Hematopoietic multipotent progenitor cell treated with erythropoietin and hydrocortisone succinate and interleukin-3 and kit ligand, for 8 days (in vitro differentiated cells): ENCODE results near the gene GLDC.
"Not testable (repeated sequence)": the region's sequence is repeated elsewhere in the genome, so short reads cannot be mapped to it uniquely, and the experiment has no call there.

Experiments used
- DNase-seq: peaks from one replicate; pipeline ENCODE4 v3.0.0-alpha.2; 2015

The GLDC gene

GRCh38 chr9:6645355-6646292, at the start of gene GLDC:
Gene GLDC, minus strand, starts transcription at chr9:6645729. Its CDS starts 230 bp downstream, at chr9:6645499.
- peak; percentile 27 for DNase-seq

DNA sequence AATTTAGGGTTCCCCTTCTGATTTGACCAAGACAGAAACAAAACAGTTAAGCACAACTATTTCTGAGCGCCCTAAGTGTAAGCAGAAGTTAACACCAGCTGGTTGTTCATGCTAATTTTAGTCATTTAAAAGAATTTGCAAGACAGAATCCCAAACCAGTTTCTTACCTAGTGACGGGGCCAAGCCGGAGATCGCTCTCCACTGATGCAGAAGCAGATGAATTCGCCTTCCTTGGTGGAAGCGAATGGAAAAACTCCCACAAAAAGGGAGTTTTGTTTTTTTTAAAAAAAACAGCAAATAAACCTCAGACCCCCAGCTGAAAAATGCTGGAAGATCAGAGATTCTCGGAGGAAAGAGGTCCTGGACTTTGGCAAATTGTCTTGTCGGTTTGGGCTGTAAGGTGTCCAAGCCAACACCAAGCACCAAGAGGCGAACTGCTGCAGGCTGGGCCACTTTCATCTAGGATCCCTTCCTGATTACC, 47.4 kb upstream of the GLDC start:
- no peak for DNase-seq

DNA sequence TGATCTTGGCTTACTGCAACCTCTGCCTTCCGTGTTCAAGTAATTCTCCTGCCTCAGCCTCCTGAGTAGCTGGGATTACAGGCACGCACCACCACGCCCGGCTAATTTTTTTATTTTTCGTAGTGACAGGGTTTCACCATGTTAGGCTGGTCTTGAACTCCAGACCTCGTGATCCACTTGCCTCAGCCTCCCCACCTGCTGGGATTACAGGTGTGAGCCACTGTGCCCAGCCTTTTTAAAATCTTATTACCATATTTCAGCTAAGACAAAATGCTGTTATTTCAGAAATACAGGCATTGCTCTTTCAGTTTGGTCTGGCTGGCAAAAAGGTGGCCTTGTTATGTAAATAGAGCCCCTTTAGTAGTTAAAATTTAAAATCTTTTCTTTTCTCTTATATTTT, 46.9 kb upstream of the GLDC start:
- no peak for DNase-seq

- DNase-seq = not testable (repeated sequence)
Measured at GRCh38 chr9:6690675-6691070, 45.1 kb upstream of the GLDC start.

- DNase-seq = no peak
Measured at GRCh38 chr9:6689893-6690674, 44.6 kb upstream of the GLDC start.

DNA sequence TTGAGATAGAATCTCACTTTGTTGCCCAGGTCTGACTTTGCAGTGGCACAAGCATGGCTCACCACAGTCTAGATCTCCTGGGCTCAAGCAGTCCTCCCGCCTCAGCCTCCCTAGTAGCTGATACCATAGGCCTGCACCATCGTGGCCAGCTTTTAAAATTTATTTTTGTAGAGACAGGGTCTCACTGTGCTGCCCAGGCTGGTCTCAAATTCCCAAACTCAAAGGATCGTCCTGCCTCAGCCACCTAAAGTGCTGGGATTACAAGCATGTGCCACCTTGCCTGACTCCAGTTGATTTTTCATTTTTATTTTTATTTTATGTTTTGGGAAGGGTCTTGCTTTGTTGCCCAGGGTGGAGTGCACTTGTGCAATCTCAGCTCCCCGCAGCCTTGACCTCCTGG, 41.7 kb upstream of the GLDC start:
- DNase-seq = no peak

GRCh38 chr9:6686396-6686795, 40.9 kb upstream of the GLDC start:
- DNase-seq = peak; percentile 45

GRCh38 chr9:6681957-6682501, 36.5 kb upstream of the GLDC start:
- DNase-seq = no peak

DNA sequence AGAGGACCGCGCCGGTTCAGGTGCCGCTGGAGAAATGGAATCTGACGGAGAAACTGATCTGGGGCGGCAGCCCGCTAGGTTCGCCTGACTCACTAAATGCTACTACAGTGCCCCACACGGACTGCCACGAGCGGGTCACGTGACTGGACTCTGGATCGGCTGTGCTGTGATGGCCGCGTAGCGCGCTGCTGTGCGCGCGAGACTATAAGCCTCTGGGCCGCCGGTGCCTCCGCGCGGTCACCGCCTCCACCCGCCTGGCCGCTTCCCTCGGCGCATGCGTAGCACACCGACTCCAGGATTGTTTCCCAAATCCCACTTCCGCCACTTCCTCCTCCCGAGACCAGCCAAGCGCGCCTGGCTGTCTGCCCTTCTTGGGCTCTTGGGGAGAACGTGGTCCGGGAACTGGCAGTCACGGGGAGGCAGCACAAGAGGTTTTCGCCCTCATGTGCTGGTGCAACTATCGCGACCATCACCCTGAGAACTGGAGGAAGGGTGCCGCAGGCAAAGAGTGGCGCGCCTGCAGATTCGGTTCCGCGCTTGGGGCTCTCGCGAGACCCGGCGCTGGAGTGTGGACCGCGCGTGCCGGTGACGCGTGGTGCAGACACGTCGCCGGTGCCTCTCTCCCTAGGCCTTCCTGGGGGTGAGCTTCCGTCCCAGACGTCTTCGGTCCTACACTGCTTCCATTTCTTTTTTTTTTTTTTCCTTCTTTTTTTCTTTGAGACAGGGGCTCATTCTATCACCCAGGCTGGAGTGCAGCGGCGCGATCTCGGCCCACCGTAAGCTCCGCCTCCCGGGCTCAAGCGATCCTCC, 35.8 kb upstream of the GLDC start:
- DNase-seq = peak; percentile 97

DNA sequence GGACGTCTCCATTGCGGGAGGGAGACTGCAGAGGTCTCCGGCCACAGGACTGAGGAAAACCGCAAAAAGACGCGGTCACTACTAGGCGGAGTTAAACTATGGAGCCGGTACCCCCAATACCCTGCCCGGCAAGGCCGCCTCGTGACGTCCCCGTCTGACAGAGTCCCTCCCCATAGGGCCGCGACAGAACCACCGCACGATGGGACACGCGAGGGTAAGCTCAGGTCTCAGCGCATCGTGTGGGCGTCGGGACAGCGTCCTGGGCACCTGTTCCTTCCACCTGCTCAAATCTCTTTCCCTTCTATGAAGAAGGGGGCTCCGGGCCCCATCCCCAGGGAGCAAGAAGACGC, 35.2 kb upstream of the GLDC start:
- DNase-seq = peak; percentile 83

GRCh38 chr9:6677803-6678202, 32.3 kb upstream of the GLDC start:
- no peak for DNase-seq

DNA sequence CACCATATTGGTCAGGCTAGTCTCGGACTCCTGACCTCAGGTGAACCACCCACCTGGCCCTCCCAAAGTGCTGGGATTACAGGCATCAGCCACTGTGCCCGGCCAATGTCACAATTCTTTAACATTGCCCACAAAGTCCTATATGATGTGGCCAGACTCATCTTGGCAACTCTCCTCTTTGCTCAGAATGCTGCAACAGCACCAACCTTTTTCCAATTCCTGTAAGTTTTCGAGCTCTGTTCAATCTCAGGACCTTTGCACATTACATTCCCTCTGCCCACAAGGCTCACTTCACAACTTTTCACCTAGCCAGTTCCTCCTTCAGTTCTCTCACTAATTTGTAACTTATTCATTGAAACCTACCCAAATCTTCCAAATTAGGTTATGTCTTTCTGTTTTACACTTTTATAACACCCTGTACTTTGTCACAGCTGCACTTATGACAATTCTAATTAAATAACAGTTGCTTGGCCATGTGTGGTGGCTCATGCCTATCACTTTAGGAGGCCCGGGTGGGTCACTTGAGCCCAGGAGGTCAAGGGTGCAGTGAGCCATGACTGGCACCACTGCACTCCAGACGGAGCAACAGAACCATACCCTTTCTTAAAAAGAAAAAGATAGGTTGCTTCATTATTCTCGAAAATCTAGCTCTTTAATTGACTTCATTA, 30.9 kb upstream of the GLDC start:
- DNase-seq = no peak

DNA sequence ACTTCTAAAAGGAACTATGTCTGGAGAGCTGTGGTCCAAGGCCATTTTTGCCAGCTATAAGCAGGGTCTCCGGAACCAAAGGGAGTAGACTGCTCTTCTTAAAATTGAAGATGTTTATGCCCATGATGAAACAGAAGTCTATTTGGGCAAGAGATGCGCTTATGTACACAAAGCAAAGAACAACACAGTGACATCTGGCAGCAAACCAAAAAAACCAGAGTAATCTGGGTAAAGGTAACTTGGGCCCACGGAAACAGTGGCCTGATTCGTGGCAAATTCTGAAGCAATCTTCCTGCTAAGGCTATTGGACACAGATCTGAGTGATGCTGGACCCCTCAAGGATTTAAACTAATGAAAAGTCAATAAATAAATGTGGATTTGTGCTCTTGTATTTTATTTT, 29.7 kb upstream of the GLDC start:
- no peak for DNase-seq

- no peak for DNase-seq
Measured at GRCh38 chr9:6673326-6674025, 27.9 kb upstream of the GLDC start.

DNA sequence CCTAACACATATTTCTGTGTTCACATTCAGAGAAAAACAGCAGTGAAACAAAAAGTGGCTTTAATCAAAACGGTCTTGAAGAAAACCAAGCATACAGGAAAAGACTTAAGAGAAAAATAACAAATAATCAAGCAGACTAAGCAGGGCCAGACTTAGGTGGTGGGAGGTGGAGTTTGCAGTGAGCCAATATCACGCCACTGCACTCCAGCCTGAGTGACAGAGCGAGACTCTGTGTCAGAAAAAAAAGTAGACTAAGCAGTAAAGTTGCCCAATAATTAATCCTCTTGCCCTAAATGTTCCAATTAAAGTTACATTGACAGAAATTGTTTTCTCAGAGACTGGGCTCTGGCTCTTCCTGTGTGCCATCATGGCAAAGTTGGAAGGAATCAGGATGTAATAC, 26.6 kb upstream of the GLDC start:
- peak; percentile 43 for DNase-seq

DNA sequence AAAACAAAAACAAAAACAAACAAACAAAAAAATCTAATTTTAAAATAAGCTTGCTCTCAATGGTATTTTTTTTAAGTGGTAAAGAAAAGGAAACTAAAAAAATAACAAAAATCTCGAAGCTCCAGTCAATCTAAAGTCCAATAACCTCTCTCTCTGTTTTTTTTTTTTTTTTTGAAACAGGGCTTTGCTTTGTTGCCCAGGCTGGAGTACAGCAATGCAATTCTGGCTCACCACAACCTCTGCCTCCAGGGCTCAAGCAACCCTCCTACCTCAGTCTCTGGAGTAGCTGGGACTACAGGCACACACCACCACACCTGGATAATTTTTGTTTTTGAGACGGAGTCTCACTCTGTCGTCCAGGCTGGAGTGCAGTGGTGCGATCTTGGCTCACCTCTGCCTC, 25.9 kb upstream of the GLDC start:
- DNase-seq = no peak

- DNase-seq = no peak
Measured at GRCh38 chr9:6669881-6670280, 24.4 kb upstream of the GLDC start.

DNA sequence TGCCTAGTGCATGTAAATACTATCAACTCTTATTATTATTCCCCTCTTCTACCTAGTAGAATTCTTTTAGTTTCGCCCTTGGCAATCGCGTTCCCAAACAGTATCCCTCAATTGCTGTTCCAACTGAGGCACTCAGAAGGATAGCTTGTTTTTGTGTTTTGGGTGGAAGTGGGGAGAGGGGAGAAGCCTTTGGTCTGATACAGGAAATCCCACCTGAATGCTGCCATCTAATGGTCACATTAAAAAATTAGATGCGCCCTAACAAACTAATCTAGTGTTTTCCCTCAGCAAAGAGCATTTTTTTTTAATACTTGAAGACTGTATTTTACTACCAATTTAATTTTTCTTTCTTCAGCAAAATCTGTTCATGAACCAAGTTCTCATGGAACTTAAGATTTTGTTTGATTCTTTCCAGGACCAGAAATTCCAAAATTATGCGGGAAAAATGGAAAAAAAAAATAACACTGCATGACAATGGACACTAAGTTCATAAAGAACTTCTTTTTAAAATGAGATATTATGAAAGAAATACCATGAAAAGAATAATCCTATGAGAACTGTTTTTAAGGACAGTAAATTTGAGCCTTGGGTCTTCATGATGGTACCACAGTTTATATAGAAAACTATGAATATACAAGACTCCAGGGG, 22.2 kb upstream of the GLDC start:
- peak; percentile 60 for DNase-seq

- DNase-seq = no peak
Measured at GRCh38 chr9:6667080-6667479, 21.6 kb upstream of the GLDC start.

DNA sequence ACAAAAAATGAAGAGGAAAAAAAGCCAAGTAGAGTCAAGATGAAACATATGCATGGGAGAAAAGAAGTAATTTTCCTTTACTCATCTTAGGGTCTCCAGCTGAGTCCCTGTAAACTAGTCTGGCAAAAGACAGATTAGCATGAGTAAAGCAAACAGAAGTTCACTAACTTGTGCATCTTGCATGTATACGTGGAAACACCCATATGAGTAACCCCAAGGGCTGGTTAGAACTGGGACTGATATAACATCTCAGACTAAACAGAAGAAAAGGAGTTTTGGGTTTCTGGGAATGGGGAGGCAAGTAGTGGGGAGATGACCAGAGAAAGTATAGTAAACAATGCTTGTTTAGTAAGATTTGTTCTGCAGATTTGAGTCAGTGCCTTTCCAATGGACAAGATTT, 20.1 kb upstream of the GLDC start:
- DNase-seq = no peak

- DNase-seq = no peak
Measured at GRCh38 chr9:6664204-6664680, 18.7 kb upstream of the GLDC start.
